Erythroblast (primary cell): ENCODE results near the gene NF2.
"Not testable (repeated sequence)": the region's sequence is repeated elsewhere in the genome, so short reads cannot be mapped to it uniquely, and the experiment has no call there.

Experiments used
- GATA1 ChIP-seq: IDR thresholded peaks from 2 replicates; pipeline ENCODE4 v1.6.1; 2011; ENCODE audit warnings: low read depth, mild to moderate bottlenecking, control low read depth, low read length, moderate library complexity
- POLR2A ChIP-seq: IDR thresholded peaks from 2 replicates; pipeline ENCODE4 v1.6.1; 2011; ENCODE audit warnings: mild to moderate bottlenecking, low read length

GRCh38 chr22:29566513-29566912 lies 36.9 kb upstream of the NF2 start:
- TF ChIP-seq POLR2A, GATA1: not testable (repeated sequence)
